DND-41 (cell line): ENCODE results near the gene SPEF2.
"Not testable (repeated sequence)": the region's sequence is repeated elsewhere in the genome, so short reads cannot be mapped to it uniquely, and the experiment has no call there.

Source experiments
- ATAC-seq: fragments of 200-7000 bp; cut with Tn5 transposase; 3 replicates; pipeline ENCODE4 v1.9.1; 2021; ENCODE audit warnings: low read depth; ENCODE audit not compliant: insufficient read depth
- DNase-seq: peaks from one replicate; pipeline ENCODE4 v3.0.0-alpha.2; 2020
- H2AFZ ChIP-seq: 2 replicates; pipeline ENCODE4 v1.6.0; 2012; ENCODE audit warnings: low read depth, low read length
- H3K27ac ChIP-seq: 2 replicates; pipeline ENCODE4 v1.5.1; 2012; ENCODE audit warnings: low read length, inconsistent platforms
- H3K27me3 ChIP-seq: fragments of 200-600 bp; sonication (generic); 2 replicates; pipeline ENCODE4 v1.6.0; 2012; ENCODE audit warnings: low read length, mild to moderate bottlenecking, inconsistent platforms; ENCODE audit not compliant: insufficient read depth, poor library complexity
- H3K36me3 ChIP-seq: 2 replicates; pipeline ENCODE4 v1.5.1; 2012; ENCODE audit warnings: low read length, inconsistent platforms; ENCODE audit not compliant: insufficient read depth
- H3K4me1 ChIP-seq: 2 replicates; pipeline ENCODE4 v1.5.1; 2012; ENCODE audit warnings: mild to moderate bottlenecking, low read length; ENCODE audit not compliant: insufficient read depth
- H3K4me2 ChIP-seq: 2 replicates; pipeline ENCODE4 v1.6.0; 2012; ENCODE audit warnings: mild to moderate bottlenecking, moderate library complexity, low read length, inconsistent platforms; ENCODE audit not compliant: insufficient read depth
- H3K4me3 ChIP-seq, 2 experiments: fragments of 200-600 bp in 1 of 2; shearing (Covaris generic) in 1 of 2; 2 replicates each; pipeline ENCODE4 v1.5.1; 2012 to 2016; ENCODE audit warnings: inconsistent platforms in 2 of 2, low read length in 2 of 2, mild to moderate bottlenecking in 2 of 2, low read depth in 1 of 2, moderate library complexity in 1 of 2
- H3K79me2 ChIP-seq: 2 replicates; pipeline ENCODE4 v1.6.0; 2012; ENCODE audit warnings: low read length, inconsistent platforms; ENCODE audit not compliant: insufficient read depth
- H3K9ac ChIP-seq: 2 replicates; pipeline ENCODE4 v1.6.0; 2012; ENCODE audit warnings: low read depth, mild to moderate bottlenecking, inconsistent platforms, low read length, moderate library complexity
- H3K9me3 ChIP-seq: 2 replicates; pipeline ENCODE4 v1.5.1; 2012; ENCODE audit warnings: low read length, moderate library complexity, mild to moderate bottlenecking, inconsistent platforms; ENCODE audit not compliant: insufficient read depth, severe bottlenecking
- H4K20me1 ChIP-seq: 2 replicates; pipeline ENCODE4 v1.6.0; 2012; ENCODE audit warnings: low read length; ENCODE audit not compliant: insufficient read depth
- CTCF ChIP-seq: IDR thresholded peaks from 2 replicates; pipeline ENCODE4 v1.5.1; 2012; ENCODE audit warnings: borderline replicate concordance, low read length, moderate library complexity, mild to moderate bottlenecking; ENCODE audit not compliant: poor library complexity, severe bottlenecking; ENCODE audit errors: extremely low read depth
- EZH2 ChIP-seq: IDR thresholded peaks from 3 replicates; pipeline ENCODE4 v1.6.1; 2012; ENCODE audit warnings: borderline replicate concordance, low read depth, mild to moderate bottlenecking, moderate library complexity, low read length, inconsistent platforms; ENCODE audit not compliant: severe bottlenecking

The SPEF2 gene

GRCh38 chr5:35838370-35839042 is 220.8 kb downstream of the SPEF2 start:
- TF ChIP-seq CTCF (no peak), EZH2 (no peak)
- ATAC-seq (no peak), DNase-seq (no peak)
- Histone ChIP-seq H3K4me1 (no peaks in the 10 kb centered on the region), H4K20me1 (no peaks in the 10 kb centered on the region), H3K36me3 (no peaks in the 10 kb centered on the region), H3K4me3 (no peak overlapping the region), H3K4me2 (no peak overlapping the region), H3K9ac (no peak overlapping the region), H3K9me3 (peaks cover 16% of the 10 kb centered on the region), H2AFZ (no peak overlapping the region), H3K27ac (no peak overlapping the region), H3K79me2 (no peaks in the 10 kb centered on the region), H3K27me3 (no peaks in the 10 kb centered on the region)

- peaks cover 57% of the 10 kb centered on the region for H3K9me3 ChIP-seq
- H3K79me2 ChIP-seq, result no peaks in the 10 kb centered on the region
- no peaks in the 10 kb centered on the region for H3K4me1 ChIP-seq
- H3K4me3 ChIP-seq, result no peak overlapping the region
- DNase-seq (no peak), ATAC-seq (no peak)
- 0 out of 2 replicates have a peak, but pooled peaks cover 5% of the 10 kb centered on the region for H3K36me3 ChIP-seq
- H2AFZ ChIP-seq, result no peak overlapping the region
- no peak overlapping the region for H3K27ac ChIP-seq
- H3K9ac ChIP-seq, result no peak overlapping the region
- H4K20me1 ChIP-seq, result no peaks in the 10 kb centered on the region
- no peaks in the 10 kb centered on the region for H3K27me3 ChIP-seq
- H3K4me2 ChIP-seq, result no peak overlapping the region
- TF ChIP-seq EZH2 (no peak), CTCF (no peak)
These were observed 225.2 kb downstream of the SPEF2 start for GRCh38 chr5:35842856-35843255.

- not testable (repeated sequence) for H4K20me1 ChIP-seq, H3K9ac ChIP-seq, H3K79me2 ChIP-seq, H3K27ac ChIP-seq, ATAC-seq, DNase-seq, H2AFZ ChIP-seq, H3K27me3 ChIP-seq, H3K36me3 ChIP-seq, H3K4me2 ChIP-seq
- peaks cover 14% of the 10 kb centered on the region for H3K4me1 ChIP-seq
- H3K4me3 ChIP-seq, result peak overlapping the region in 1 of 2 experiments; percentile 22; a peak in 1 of 4 replicates
- peaks cover 57% of the 10 kb centered on the region for H3K9me3 ChIP-seq
These were observed 227.8 kb downstream of the SPEF2 start for GRCh38 chr5:35845508-35845907.

GRCh38 chr5:35847491-35847890 is 229.8 kb downstream of the SPEF2 start:
- Histone ChIP-seq H3K79me2 (no peaks in the 10 kb centered on the region), H3K27me3 (no peaks in the 10 kb centered on the region), H3K4me2 (no peak overlapping the region), H4K20me1 (no peaks in the 10 kb centered on the region), H3K9me3 (peaks cover 52% of the 10 kb centered on the region), H3K27ac (no peak overlapping the region), H2AFZ (no peak overlapping the region), H3K4me3 (no peak overlapping the region), H3K36me3 (0 out of 2 replicates have a peak, but pooled peaks cover 5% of the 10 kb centered on the region), H3K9ac (no peak overlapping the region), H3K4me1 (peaks cover 33% of the 10 kb centered on the region)
- ATAC-seq, result no peak
- no peak for DNase-seq
- TF ChIP-seq CTCF, result no peak
- TF ChIP-seq EZH2, result no peak
